SK-N-SH treated with all-trans-retinoic acid at 6 μM for 48 hours (cell line): Measurements from ENCODE around the gene NINJ2.

Experiments
- ATAC-seq: fragments of 200-7000 bp; cut with Tn5 transposase; 3 replicates; pipeline ENCODE4 v1.9.1; 2020; ENCODE audit warnings: mild to moderate bottlenecking, moderate library complexity
- ARNTL ChIP-seq: fragments of 450-650 bp; formaldehyde crosslinking; IDR thresholded peaks from 2 replicates; pipeline ENCODE4 v1.5.0; 2020; ENCODE audit warnings: low read depth, mild to moderate bottlenecking, moderate library complexity, borderline replicate concordance
- BACH2 ChIP-seq: fragments of 250-450 bp; sonication (Bioruptor Pico); IDR thresholded peaks from 2 replicates; pipeline ENCODE4 v1.9.0; 2021; ENCODE audit warnings: mild to moderate bottlenecking, borderline replicate concordance
- ESRRG ChIP-seq: fragments of 250-450 bp; sonication (Bioruptor Pico); IDR thresholded peaks from 2 replicates; pipeline ENCODE4 v1.6.1; 2021; ENCODE audit warnings: mild to moderate bottlenecking
- GLIS3 ChIP-seq: fragments of 250-450 bp; sonication (Bioruptor Pico); IDR thresholded peaks from 2 replicates; pipeline ENCODE4 v1.5.0; 2020; ENCODE audit warnings: mild to moderate bottlenecking, moderate library complexity
- ISL1 ChIP-seq: fragments of 250-450 bp; sonication (Bioruptor Pico); IDR thresholded peaks from 2 replicates; pipeline ENCODE4 v2.1.2; 2022; ENCODE audit warnings: mild to moderate bottlenecking, moderate library complexity
- OSR1 ChIP-seq: fragments of 250-450 bp; sonication (Bioruptor Pico); IDR thresholded peaks from 2 replicates; pipeline ENCODE4 v1.8.0; 2022; ENCODE audit warnings: moderate library complexity, mild to moderate bottlenecking, inconsistent platforms
- RARB ChIP-seq: fragments of 250-450 bp; sonication (Bioruptor Pico); IDR thresholded peaks from 2 replicates; pipeline ENCODE4 v1.8.0; 2021; ENCODE audit warnings: mild to moderate bottlenecking, moderate library complexity
- SNAI2 ChIP-seq: fragments of 250-450 bp; sonication (Bioruptor Pico); IDR thresholded peaks from 2 replicates; pipeline ENCODE4 v1.5.0; 2020; ENCODE audit warnings: mild to moderate bottlenecking, moderate library complexity
- TCF4 ChIP-seq: fragments of 250-450 bp; sonication (Bioruptor Pico); IDR thresholded peaks from 2 replicates; pipeline ENCODE4 v1.8.0; 2021; ENCODE audit warnings: mild to moderate bottlenecking, moderate library complexity, borderline replicate concordance
- TOX ChIP-seq: fragments of 250-450 bp; sonication (Bioruptor Pico); IDR thresholded peaks from 2 replicates; pipeline ENCODE4 v1.8.0; 2021; ENCODE audit warnings: mild to moderate bottlenecking, moderate library complexity, borderline replicate concordance
- ZC3H10 ChIP-seq: fragments of 250-450 bp; sonication (Bioruptor Pico); IDR thresholded peaks from 2 replicates; pipeline ENCODE4 v1.5.1; 2021; ENCODE audit warnings: mild to moderate bottlenecking, moderate library complexity
- ZFP30 ChIP-seq: fragments of 450-650 bp; formaldehyde crosslinking; IDR thresholded peaks from 2 replicates; pipeline ENCODE4 v1.5.0; 2022; ENCODE audit warnings: mild to moderate bottlenecking, moderate library complexity
- ZNF565 ChIP-seq: fragments of 450-650 bp; formaldehyde crosslinking; conservative IDR thresholded peaks from 2 replicates; pipeline ENCODE4 v1.5.0; 2020; ENCODE audit warnings: low read depth, mild to moderate bottlenecking, moderate library complexity
- ZNF8 ChIP-seq: fragments of 450-650 bp; formaldehyde crosslinking; IDR thresholded peaks from 2 replicates; pipeline ENCODE4 v1.5.0; 2020; ENCODE audit warnings: mild to moderate bottlenecking, moderate library complexity
- TF ChIP-seq, protein P1 (sequence below): fragments of 250-450 bp; sonication (Bioruptor Pico); IDR thresholded peaks from 2 replicates; pipeline ENCODE4 v1.5.1; 2020; ENCODE audit warnings: low read depth, mild to moderate bottlenecking, moderate library complexity
- TF ChIP-seq, protein P2 (sequence below): fragments of 250-450 bp; sonication (Bioruptor Pico); IDR thresholded peaks from 2 replicates; pipeline ENCODE4 v1.5.0; 2020; ENCODE audit warnings: mild to moderate bottlenecking, moderate library complexity
- TF ChIP-seq, protein P3 (sequence below): fragments of 250-450 bp; sonication (Bioruptor Pico); IDR thresholded peaks from 2 replicates; pipeline ENCODE4 v1.8.0; 2021; ENCODE audit warnings: low read depth, mild to moderate bottlenecking, moderate library complexity, borderline replicate concordance
- TF ChIP-seq, protein P4 (sequence below): fragments of 250-450 bp; sonication (Bioruptor Pico); IDR thresholded peaks from 2 replicates; pipeline ENCODE4 v1.8.0; 2020; ENCODE audit warnings: mild to moderate bottlenecking, moderate library complexity, borderline replicate concordance
- TF ChIP-seq, protein P5 (sequence below): fragments of 250-450 bp; sonication (Bioruptor Pico); IDR thresholded peaks from 2 replicates; pipeline ENCODE4 v1.5.1; 2021; ENCODE audit warnings: mild to moderate bottlenecking, moderate library complexity

The NINJ2 gene

DNA sequence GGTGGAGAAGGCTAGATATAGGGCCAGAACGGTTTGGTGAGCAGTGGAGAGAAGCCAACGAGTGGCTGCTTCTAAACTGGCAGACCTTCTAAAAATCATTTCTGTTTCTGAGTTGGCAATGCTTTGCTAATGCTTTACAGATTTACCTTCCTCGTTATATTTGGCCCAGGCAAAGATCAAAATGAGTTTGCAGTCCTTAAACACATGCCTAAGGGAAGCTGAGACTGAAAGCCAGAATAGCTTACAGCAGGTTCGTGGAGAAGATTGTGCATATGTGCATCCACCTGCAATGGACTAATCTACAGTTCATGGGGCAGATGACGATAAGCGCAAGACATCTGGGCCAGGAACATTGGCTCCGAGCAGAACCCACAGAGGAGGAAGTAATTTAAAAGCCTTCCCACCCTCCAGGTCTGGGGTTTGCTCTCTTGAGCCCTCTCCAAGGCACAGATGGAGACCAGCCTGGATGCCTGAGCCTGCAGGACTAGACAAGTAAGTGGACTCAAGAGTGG lies 99.4 kb downstream of the NINJ2 start:
- no peak for TF ChIP-seq ZC3H10 (CRISPR knock-in tag)
- no peak for TF ChIP-seq ARNTL (CRISPR knock-in tag)
- TF ChIP-seq, protein P1, sequence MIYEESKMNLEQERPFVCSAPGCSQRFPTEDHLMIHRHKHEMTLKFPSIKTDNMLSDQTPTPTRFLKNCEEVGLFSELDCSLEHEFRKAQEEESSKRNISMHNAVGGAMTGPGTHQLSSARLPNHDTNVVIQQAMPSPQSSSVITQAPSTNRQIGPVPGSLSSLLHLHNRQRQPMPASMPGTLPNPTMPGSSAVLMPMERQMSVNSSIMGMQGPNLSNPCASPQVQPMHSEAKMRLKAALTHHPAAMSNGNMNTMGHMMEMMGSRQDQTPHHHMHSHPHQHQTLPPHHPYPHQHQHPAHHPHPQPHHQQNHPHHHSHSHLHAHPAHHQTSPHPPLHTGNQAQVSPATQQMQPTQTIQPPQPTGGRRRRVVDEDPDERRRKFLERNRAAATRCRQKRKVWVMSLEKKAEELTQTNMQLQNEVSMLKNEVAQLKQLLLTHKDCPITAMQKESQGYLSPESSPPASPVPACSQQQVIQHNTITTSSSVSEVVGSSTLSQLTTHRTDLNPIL: no peak
- TF ChIP-seq, protein P2, sequence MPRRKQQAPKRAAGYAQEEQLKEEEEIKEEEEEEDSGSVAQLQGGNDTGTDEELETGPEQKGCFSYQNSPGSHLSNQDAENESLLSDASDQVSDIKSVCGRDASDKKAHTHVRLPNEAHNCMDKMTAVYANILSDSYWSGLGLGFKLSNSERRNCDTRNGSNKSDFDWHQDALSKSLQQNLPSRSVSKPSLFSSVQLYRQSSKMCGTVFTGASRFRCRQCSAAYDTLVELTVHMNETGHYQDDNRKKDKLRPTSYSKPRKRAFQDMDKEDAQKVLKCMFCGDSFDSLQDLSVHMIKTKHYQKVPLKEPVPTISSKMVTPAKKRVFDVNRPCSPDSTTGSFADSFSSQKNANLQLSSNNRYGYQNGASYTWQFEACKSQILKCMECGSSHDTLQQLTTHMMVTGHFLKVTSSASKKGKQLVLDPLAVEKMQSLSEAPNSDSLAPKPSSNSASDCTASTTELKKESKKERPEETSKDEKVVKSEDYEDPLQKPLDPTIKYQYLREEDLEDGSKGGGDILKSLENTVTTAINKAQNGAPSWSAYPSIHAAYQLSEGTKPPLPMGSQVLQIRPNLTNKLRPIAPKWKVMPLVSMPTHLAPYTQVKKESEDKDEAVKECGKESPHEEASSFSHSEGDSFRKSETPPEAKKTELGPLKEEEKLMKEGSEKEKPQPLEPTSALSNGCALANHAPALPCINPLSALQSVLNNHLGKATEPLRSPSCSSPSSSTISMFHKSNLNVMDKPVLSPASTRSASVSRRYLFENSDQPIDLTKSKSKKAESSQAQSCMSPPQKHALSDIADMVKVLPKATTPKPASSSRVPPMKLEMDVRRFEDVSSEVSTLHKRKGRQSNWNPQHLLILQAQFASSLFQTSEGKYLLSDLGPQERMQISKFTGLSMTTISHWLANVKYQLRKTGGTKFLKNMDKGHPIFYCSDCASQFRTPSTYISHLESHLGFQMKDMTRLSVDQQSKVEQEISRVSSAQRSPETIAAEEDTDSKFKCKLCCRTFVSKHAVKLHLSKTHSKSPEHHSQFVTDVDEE: no peak
- TF ChIP-seq BACH2 (CRISPR knock-in tag): no peak
- no peak for TF ChIP-seq RARB (CRISPR knock-in tag)
- TF ChIP-seq OSR1 (CRISPR knock-in tag): no peak
- TF ChIP-seq SNAI2 (CRISPR knock-in tag): no peak
- no peak for TF ChIP-seq ESRRG (CRISPR knock-in tag)
- no peak for TF ChIP-seq ISL1
- TF ChIP-seq, protein P3, sequence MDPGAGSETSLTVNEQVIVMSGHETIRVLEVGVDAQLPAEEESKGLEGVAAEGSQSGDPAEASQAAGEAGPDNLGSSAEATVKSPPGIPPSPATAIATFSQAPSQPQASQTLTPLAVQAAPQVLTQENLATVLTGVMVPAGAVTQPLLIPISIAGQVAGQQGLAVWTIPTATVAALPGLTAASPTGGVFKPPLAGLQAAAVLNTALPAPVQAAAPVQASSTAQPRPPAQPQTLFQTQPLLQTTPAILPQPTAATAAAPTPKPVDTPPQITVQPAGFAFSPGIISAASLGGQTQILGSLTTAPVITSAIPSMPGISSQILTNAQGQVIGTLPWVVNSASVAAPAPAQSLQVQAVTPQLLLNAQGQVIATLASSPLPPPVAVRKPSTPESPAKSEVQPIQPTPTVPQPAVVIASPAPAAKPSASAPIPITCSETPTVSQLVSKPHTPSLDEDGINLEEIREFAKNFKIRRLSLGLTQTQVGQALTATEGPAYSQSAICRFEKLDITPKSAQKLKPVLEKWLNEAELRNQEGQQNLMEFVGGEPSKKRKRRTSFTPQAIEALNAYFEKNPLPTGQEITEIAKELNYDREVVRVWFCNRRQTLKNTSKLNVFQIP (CRISPR knock-in tag): no peak
- no peak for TF ChIP-seq ZFP30 (CRISPR knock-in tag)
- no peak for TF ChIP-seq TOX
- TF ChIP-seq ZNF8 (CRISPR knock-in tag): no peak
- TF ChIP-seq, protein P4, sequence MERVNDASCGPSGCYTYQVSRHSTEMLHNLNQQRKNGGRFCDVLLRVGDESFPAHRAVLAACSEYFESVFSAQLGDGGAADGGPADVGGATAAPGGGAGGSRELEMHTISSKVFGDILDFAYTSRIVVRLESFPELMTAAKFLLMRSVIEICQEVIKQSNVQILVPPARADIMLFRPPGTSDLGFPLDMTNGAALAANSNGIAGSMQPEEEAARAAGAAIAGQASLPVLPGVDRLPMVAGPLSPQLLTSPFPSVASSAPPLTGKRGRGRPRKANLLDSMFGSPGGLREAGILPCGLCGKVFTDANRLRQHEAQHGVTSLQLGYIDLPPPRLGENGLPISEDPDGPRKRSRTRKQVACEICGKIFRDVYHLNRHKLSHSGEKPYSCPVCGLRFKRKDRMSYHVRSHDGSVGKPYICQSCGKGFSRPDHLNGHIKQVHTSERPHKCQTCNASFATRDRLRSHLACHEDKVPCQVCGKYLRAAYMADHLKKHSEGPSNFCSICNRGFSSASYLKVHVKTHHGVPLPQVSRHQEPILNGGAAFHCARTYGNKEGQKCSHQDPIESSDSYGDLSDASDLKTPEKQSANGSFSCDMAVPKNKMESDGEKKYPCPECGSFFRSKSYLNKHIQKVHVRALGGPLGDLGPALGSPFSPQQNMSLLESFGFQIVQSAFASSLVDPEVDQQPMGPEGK (CRISPR knock-in tag): no peak
- no peak for TF ChIP-seq ZNF565 (CRISPR knock-in tag)
- TF ChIP-seq GLIS3 (CRISPR knock-in tag): no peak
- TF ChIP-seq, protein P5, sequence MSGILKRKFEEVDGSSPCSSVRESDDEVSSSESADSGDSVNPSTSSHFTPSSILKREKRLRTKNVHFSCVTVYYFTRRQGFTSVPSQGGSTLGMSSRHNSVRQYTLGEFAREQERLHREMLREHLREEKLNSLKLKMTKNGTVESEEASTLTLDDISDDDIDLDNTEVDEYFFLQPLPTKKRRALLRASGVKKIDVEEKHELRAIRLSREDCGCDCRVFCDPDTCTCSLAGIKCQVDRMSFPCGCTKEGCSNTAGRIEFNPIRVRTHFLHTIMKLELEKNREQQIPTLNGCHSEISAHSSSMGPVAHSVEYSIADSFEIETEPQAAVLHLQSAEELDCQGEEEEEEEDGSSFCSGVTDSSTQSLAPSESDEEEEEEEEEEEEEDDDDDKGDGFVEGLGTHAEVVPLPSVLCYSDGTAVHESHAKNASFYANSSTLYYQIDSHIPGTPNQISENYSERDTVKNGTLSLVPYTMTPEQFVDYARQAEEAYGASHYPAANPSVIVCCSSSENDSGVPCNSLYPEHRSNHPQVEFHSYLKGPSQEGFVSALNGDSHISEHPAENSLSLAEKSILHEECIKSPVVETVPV: no peak
- TF ChIP-seq, all 23 proteins: peak for 0
- no peak for ATAC-seq

DNA sequence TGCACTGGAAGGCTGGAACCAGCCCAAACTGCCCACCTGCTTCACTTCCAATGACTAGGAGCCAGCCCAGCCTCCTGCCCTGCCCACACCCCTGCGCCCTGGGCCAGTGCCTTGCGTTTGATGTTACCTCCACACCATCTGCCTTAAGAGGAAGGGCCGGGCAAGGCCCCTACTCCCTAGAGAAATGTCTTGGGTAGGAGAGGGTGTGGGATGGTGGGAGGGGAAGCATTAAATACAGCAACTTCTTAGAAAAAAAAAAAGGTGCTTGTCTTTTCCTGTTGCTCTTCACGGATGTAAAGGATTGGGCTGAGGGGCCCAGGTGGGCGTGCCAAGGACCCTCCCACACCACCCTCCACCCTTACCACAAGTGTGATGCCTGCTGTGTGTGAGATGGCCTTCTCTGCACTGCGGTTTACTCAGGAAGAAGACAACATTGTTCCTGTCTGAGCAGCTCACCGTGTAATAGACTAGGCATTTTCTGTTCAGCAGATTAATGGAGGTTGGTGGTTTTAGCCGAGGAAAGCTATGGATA lies 99.9 kb downstream of the NINJ2 start:
- TF ChIP-seq ZFP30 (CRISPR knock-in tag): no peak
- ATAC-seq: no peak

DNA sequence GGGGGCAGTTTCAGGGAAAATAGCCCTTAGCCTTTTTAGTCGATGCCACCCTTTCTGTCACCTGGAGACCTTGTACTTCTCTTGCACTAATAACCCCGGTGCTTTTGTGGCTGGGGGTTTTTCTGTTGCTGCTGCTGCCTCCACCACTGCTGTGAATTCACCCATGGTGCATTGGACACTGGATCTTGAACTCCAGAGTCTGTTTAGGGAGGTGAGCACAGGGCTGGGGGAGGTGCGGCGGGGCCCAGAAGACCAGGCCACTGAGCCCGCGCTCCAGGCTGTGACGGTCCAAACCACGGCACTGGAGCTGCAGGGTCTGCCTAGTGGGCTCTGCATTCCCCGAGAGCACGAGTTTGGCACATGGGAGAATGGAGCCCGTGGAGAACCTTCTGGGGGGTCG lies 100.6 kb downstream of the NINJ2 start:
- no peak for ATAC-seq
- no peak for TF ChIP-seq ESRRG (CRISPR knock-in tag)

DNA sequence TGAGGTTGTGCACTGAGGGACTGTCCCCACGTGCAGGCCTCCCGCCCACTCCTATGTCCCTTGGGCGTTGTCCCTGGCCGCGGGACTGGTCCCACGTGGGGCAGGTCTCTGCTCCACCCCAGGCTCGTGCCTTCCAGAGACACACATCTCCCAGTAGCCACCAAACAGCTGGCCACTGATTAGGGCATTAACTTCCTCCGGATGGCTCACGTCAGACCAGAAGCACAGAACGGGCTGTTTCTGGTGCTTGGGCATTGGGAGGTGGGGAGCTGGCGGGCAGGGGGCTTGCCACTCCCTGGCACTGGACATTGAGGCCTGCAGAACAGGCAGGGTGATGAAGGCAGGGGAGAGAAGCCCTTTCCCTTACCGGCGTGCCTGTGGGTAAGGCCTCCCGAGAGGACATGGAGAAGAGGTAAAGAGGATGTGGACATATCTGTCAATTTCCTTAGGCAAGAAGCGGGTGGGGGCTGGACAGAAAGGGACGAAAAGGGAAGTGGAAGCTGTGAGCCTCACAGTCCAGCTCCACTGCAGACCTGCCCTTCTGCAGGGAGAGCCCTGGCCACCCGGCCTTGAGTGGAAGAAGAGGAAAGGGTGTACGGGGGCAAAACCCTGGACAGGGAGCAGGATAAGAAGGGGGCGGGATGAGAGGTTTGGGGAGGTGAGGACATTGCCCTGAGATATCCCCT lies 101.2 kb downstream of the NINJ2 start:
- TF ChIP-seq ARNTL (CRISPR knock-in tag) (no peak), TCF4 (no peak)
- TF ChIP-seq, protein P5: no peak
- no peak for ATAC-seq
